IPS-18c (cell line): Measurements from ENCODE around the gene MYOCD.

Experiments
- H3K4me3 ChIP-seq: 2 replicates; pipeline ENCODE4 v1.7.0; 2013; ENCODE audit warnings: low read depth, mild to moderate bottlenecking, low read length, moderate library complexity; ENCODE audit not compliant: insufficient read depth
- H3K9me3 ChIP-seq: one replicate; pipeline ENCODE4 v1.6.1; 2013; ENCODE audit warnings: mild to moderate bottlenecking, low read length, moderate library complexity; ENCODE audit not compliant: control insufficient read depth, insufficient read depth

MYOCD gene

GRCh38 chr17:12637745-12638651, 27.7 kb upstream of the MYOCD start:
- Histone ChIP-seq H3K9me3 (no peaks in the 10 kb centered on the region), H3K4me3 (no peak overlapping the region)

- Histone ChIP-seq H3K9me3 (no peaks in the 10 kb centered on the region), H3K4me3 (no peak overlapping the region)
Observed at GRCh38 chr17:12640364-12640763, 25.3 kb upstream of the MYOCD start.

- Histone ChIP-seq H3K4me3 (no peak overlapping the region), H3K9me3 (no peaks in the 10 kb centered on the region)
Observed at GRCh38 chr17:12641084-12641483, 24.6 kb upstream of the MYOCD start.

GRCh38 chr17:12642034-12642433, 23.7 kb upstream of the MYOCD start:
- Histone ChIP-seq H3K4me3 (no peak overlapping the region), H3K9me3 (no peaks in the 10 kb centered on the region)

- Histone ChIP-seq H3K4me3 (no peak overlapping the region), H3K9me3 (no peaks in the 10 kb centered on the region)
Observed at GRCh38 chr17:12643822-12644221, 21.9 kb upstream of the MYOCD start.

GRCh38 chr17:12644623-12645022, 21.1 kb upstream of the MYOCD start:
- no peak overlapping the region for H3K4me3 ChIP-seq
- H3K9me3 ChIP-seq: no peaks in the 10 kb centered on the region

- H3K9me3 ChIP-seq: no peaks in the 10 kb centered on the region
- no peak overlapping the region for H3K4me3 ChIP-seq
Observed at GRCh38 chr17:12646761-12647422, 18.8 kb upstream of the MYOCD start.

- Histone ChIP-seq H3K4me3 (no peak overlapping the region), H3K9me3 (no peaks in the 10 kb centered on the region)
Observed at GRCh38 chr17:12648498-12648897, 17.2 kb upstream of the MYOCD start.

GRCh38 chr17:12655936-12656335, 9.8 kb upstream of the MYOCD start:
- no peaks in the 10 kb centered on the region for H3K9me3 ChIP-seq
- no peak overlapping the region for H3K4me3 ChIP-seq

- Histone ChIP-seq H3K9me3 (no peaks in the 10 kb centered on the region), H3K4me3 (no peak overlapping the region)
Observed at GRCh38 chr17:12656354-12656753, 9.3 kb upstream of the MYOCD start.

- no peaks in the 10 kb centered on the region for H3K9me3 ChIP-seq
- no peak overlapping the region for H3K4me3 ChIP-seq
Observed at GRCh38 chr17:12659500-12659899, 6.2 kb upstream of the MYOCD start.

GRCh38 chr17:12664252-12664651, 1.4 kb upstream of the MYOCD start:
- Histone ChIP-seq H3K4me3 (no peak overlapping the region; the same call in 1 of the 2 replicates), H3K9me3 (no peaks in the 10 kb centered on the region)

GRCh38 chr17:12664894-12665262, 812 bp upstream of the MYOCD start:
- no peaks in the 10 kb centered on the region for H3K9me3 ChIP-seq
- H3K4me3 ChIP-seq: peak overlapping the region; percentile 77

- H3K4me3 ChIP-seq: no peak overlapping the region
- H3K9me3 ChIP-seq: no peaks in the 10 kb centered on the region
Observed at GRCh38 chr17:12666718-12667117, 1.0 kb downstream of the MYOCD start.

GRCh38 chr17:12667299-12667958, 1.7 kb downstream of the MYOCD start:
- Histone ChIP-seq H3K4me3 (no peak overlapping the region), H3K9me3 (no peaks in the 10 kb centered on the region)

GRCh38 chr17:12671906-12672305, 6.2 kb downstream of the MYOCD start:
- no peaks in the 10 kb centered on the region for H3K9me3 ChIP-seq
- H3K4me3 ChIP-seq: no peak overlapping the region

- Histone ChIP-seq H3K4me3 (no peak overlapping the region), H3K9me3 (no peaks in the 10 kb centered on the region)
Observed at GRCh38 chr17:12672947-12673346, 7.3 kb downstream of the MYOCD start.

GRCh38 chr17:12673788-12674187, 8.1 kb downstream of the MYOCD start:
- no peak overlapping the region for H3K4me3 ChIP-seq
- H3K9me3 ChIP-seq: no peaks in the 10 kb centered on the region
